Neural cell (in vitro differentiated cells): ENCODE measurements around the gene LPIN3.

Experiments
- CTCF ChIP-seq: fragments of 450-650 bp; IDR thresholded peaks from 2 replicates; pipeline ENCODE4 v1.5.1; 2014; ENCODE audit warnings: antibody characterized with exemption, mild to moderate bottlenecking, moderate library complexity; ENCODE audit not compliant: poor library complexity, severe bottlenecking
- EP300 ChIP-seq: fragments of 450-650 bp; conservative IDR thresholded peaks from 2 replicates; pipeline ENCODE4 v1.6.1; 2014; ENCODE audit warnings: antibody characterized with exemption, mild to moderate bottlenecking, moderate library complexity; ENCODE audit not compliant: poor library complexity, severe bottlenecking
- EZH2 ChIP-seq: fragments of 200-600, 300-800 bp; shearing (Covaris generic), sonication (generic); IDR thresholded peaks from 2 replicates; pipeline ENCODE4 v1.6.1; 2014; ENCODE audit warnings: antibody characterized with exemption, low read length, borderline replicate concordance, mild to moderate bottlenecking; ENCODE audit not compliant: insufficient read depth, poor library complexity, severe bottlenecking
- MXI1 ChIP-seq: fragments of 450-650 bp; conservative IDR thresholded peaks from 2 replicates; pipeline ENCODE4 v1.6.1; 2014; ENCODE audit warnings: antibody characterized with exemption, mild to moderate bottlenecking; ENCODE audit not compliant: poor library complexity, severe bottlenecking
- POLR2AphosphoS5 ChIP-seq: IDR thresholded peaks from 2 replicates; pipeline ENCODE4 v1.6.1; 2012
- RAD21 ChIP-seq: fragments of 450-650 bp; conservative IDR thresholded peaks from 2 replicates; pipeline ENCODE4 v1.6.1; 2014; ENCODE audit warnings: antibody characterized with exemption, mild to moderate bottlenecking, moderate library complexity
- REST ChIP-seq: IDR thresholded peaks from 2 replicates; pipeline ENCODE4 v1.6.1; 2012; ENCODE audit warnings: borderline replicate concordance
- TAF1 ChIP-seq: IDR thresholded peaks from 2 replicates; pipeline ENCODE4 v1.6.1; 2012; ENCODE audit warnings: low read depth

- TF ChIP-seq EP300: no peak
- no peak for TF ChIP-seq MXI1
- TF ChIP-seq REST: no peak
- no peak for TF ChIP-seq CTCF
- TF ChIP-seq RAD21: no peak
- TF ChIP-seq EZH2: no peak
- TF ChIP-seq POLR2AphosphoS5: no peak
- TF ChIP-seq TAF1: no peak
Measured at GRCh38 chr20:41366546-41367392, 26.1 kb downstream of the LPIN3 start, which contains the start of gene EMILIN3.
